Progenitor cell of endocrine pancreas (in vitro differentiated cells): ENCODE results near the gene EXOC6B. TPM values are rescaled to one million over a fixed set of nuclear protein-coding genes. Genes with fewer than 3 reads are reported as not detected.
"Not testable (repeated sequence)": the region's sequence is repeated elsewhere in the genome, so short reads cannot be mapped to it uniquely, and the experiment has no call there.

ENCODE experiments used
- DNase-seq: peaks from one replicate; pipeline ENCODE4 v3.0.0; 2021; ENCODE audit warnings: low spot score; ENCODE audit not compliant: unreplicated experiment
- H3K27ac Mint-ChIP-seq: 2 replicates; pipeline ENCODE4 v1.8.0; 2021; ENCODE audit warnings: mild to moderate bottlenecking, moderate library complexity, mixed read lengths
- H3K27me3 Mint-ChIP-seq: 2 replicates; pipeline ENCODE4 v1.8.0; 2021; ENCODE audit warnings: mixed read lengths
- H3K36me3 Mint-ChIP-seq: 2 replicates; pipeline ENCODE4 v1.8.0; 2022; ENCODE audit warnings: mixed read lengths; ENCODE audit not compliant: insufficient read depth
- H3K4me1 Mint-ChIP-seq: 2 replicates; pipeline ENCODE4 v1.8.0; 2021; ENCODE audit warnings: low read depth, mixed read lengths
- H3K4me3 Mint-ChIP-seq: 2 replicates; pipeline ENCODE4 v1.8.0; 2021; ENCODE audit warnings: low read depth, mild to moderate bottlenecking, moderate library complexity, mixed read lengths
- H3K9me3 Mint-ChIP-seq: 2 replicates; pipeline ENCODE4 v1.8.0; 2021; ENCODE audit warnings: low read depth, mixed read lengths
- total RNA-seq: library from RNA; stranded (reverse); gene quantifications from 2 replicates; pipeline ENCODE4 v1.2.1, GENCODE V29; 2021
- TF ChIP-seq, protein P1 (sequence below): fragments of 200-600 bp; sonication (generic); IDR thresholded peaks from one replicate; pipeline ENCODE4 v1.5.0; 2021; ENCODE audit warnings: antibody characterized with exemption, mild to moderate bottlenecking; ENCODE audit not compliant: unreplicated experiment

The EXOC6B gene
- total RNA-seq, 1 donor from 2014 or later, result 71.9 TPM

- Mint-ChIP-seq H3K27ac (no peak overlapping the region), H3K4me3 (no peak overlapping the region), H3K9me3 (peaks cover 36% of the 10 kb centered on the region), H3K4me1 (peaks cover 4% of the 10 kb centered on the region), H3K36me3 (peaks cover 39% of the 10 kb centered on the region), H3K27me3 (no peaks in the 10 kb centered on the region)
- TF ChIP-seq, protein P1, sequence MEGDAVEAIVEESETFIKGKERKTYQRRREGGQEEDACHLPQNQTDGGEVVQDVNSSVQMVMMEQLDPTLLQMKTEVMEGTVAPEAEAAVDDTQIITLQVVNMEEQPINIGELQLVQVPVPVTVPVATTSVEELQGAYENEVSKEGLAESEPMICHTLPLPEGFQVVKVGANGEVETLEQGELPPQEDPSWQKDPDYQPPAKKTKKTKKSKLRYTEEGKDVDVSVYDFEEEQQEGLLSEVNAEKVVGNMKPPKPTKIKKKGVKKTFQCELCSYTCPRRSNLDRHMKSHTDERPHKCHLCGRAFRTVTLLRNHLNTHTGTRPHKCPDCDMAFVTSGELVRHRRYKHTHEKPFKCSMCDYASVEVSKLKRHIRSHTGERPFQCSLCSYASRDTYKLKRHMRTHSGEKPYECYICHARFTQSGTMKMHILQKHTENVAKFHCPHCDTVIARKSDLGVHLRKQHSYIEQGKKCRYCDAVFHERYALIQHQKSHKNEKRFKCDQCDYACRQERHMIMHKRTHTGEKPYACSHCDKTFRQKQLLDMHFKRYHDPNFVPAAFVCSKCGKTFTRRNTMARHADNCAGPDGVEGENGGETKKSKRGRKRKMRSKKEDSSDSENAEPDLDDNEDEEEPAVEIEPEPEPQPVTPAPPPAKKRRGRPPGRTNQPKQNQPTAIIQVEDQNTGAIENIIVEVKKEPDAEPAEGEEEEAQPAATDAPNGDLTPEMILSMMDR, result no peak
- DNase-seq, result no peak
Measured at GRCh38 chr2:72665448-72665847, 160.4 kb downstream of the EXOC6B start.

GRCh38 chr2:72661985-72662384 is 163.8 kb downstream of the EXOC6B start:
- TF ChIP-seq, protein P1, result no peak
- no peaks in the 10 kb centered on the region for H3K27me3 Mint-ChIP-seq
- H3K4me1 Mint-ChIP-seq, result peaks cover 4% of the 10 kb centered on the region
- H3K27ac Mint-ChIP-seq, result no peak overlapping the region
- peaks cover 21% of the 10 kb centered on the region for H3K36me3 Mint-ChIP-seq
- DNase-seq, result no peak
- H3K9me3 Mint-ChIP-seq, result peaks cover 16% of the 10 kb centered on the region
- no peak overlapping the region for H3K4me3 Mint-ChIP-seq

DNA sequence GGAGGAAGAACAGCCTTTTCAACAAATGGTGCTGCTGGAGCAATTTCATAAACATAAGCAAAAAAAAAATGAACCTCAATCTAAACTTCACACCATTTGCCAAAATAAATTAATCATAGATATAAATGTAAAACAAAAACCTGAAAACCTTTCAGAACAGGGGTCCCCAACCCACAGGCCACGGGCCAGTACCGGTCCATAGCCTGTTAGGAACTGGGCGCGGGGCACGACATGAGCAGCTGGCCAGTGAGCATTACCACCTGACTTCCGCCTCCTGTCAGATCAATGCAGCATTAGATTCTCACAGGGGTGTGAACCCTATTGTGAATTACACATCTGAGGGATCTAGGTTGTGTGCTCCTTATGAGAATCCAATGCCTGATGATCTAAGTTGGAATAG is 176.0 kb downstream of the EXOC6B start:
- Mint-ChIP-seq H3K9me3 (peaks cover 24% of the 10 kb centered on the region), H3K27me3 (no peaks in the 10 kb centered on the region), H3K36me3 (peaks cover 27% of the 10 kb centered on the region), H3K27ac (no peak overlapping the region), H3K4me1 (peaks cover 3% of the 10 kb centered on the region), H3K4me3 (no peak overlapping the region)
- no peak for DNase-seq
- TF ChIP-seq, protein P1, result no peak

GRCh38 chr2:72641221-72641620 is 184.6 kb downstream of the EXOC6B start:
- peaks cover 34% of the 10 kb centered on the region for H3K36me3 Mint-ChIP-seq
- not testable (repeated sequence) for DNase-seq, H3K4me1 Mint-ChIP-seq, H3K27ac Mint-ChIP-seq, H3K27me3 Mint-ChIP-seq, H3K4me3 Mint-ChIP-seq
- H3K9me3 Mint-ChIP-seq, result peaks cover 28% of the 10 kb centered on the region

GRCh38 chr2:72638600-72639211 is 187.1 kb downstream of the EXOC6B start:
- no peak overlapping the region for H3K27ac Mint-ChIP-seq

More at GRCh38 chr2:72638600-72639211, 187.1 kb downstream of the EXOC6B start:
- peaks cover 15% of the 10 kb centered on the region for H3K36me3 Mint-ChIP-seq
- H3K9me3 Mint-ChIP-seq, result peaks cover 7% of the 10 kb centered on the region
- no peaks in the 10 kb centered on the region for H3K27me3 Mint-ChIP-seq
- peaks cover 3% of the 10 kb centered on the region for H3K4me1 Mint-ChIP-seq
- TF ChIP-seq, protein P1, result no peak
- H3K4me3 Mint-ChIP-seq, result no peak overlapping the region
- no peak for DNase-seq
